NCI-H446 (cell line): Measurements from ENCODE around the gene CNTN5.
A peak's percentile ranks its signal among the peaks of the same experiment; 100 is the strongest.
"Not testable (repeated sequence)": the region's sequence is repeated elsewhere in the genome, so short reads cannot be mapped to it uniquely, and the experiment has no call there.

Experiments used
- DNase-seq, 2 experiments: peaks; one replicate each; lab custom pipeline; 2025; lab: John Stamatoyannopoulos, UW

Gene CNTN5

GRCh38 chr11:99020352-99021225, at the start of gene CNTN5:
CNTN5 (plus strand) TSS chr11:99020949.
- DNase-seq, result peak in 1 of 2 experiments; percentile 50

GRCh38 chr11:98979205-98979604, 41.5 kb upstream of the CNTN5 start:
- DNase-seq, result peak in 1 of 2 experiments; percentile 9

- DNase-seq, result peak in 1 of 2 experiments; percentile 75
These were observed 4.9 kb upstream of the CNTN5 start for GRCh38 chr11:99015634-99016454.

GRCh38 chr11:99019696-99020095, 1.1 kb upstream of the CNTN5 start:
- DNase-seq, result no peak

GRCh38 chr11:99037057-99037456, 16.3 kb downstream of the CNTN5 start:
- DNase-seq, result no peak

- DNase-seq, result no peak
These were observed 42.6 kb downstream of the CNTN5 start for GRCh38 chr11:99063331-99063730.

GRCh38 chr11:99065121-99065520, 44.4 kb downstream of the CNTN5 start:
- DNase-seq, result no peak

GRCh38 chr11:99066618-99067317, 46.0 kb downstream of the CNTN5 start:
- DNase-seq, result no peak

GRCh38 chr11:99068832-99069231, 48.1 kb downstream of the CNTN5 start:
- DNase-seq, result no peak

GRCh38 chr11:99069856-99070444, 49.2 kb downstream of the CNTN5 start:
- peak in 1 of 2 experiments; percentile 1 for DNase-seq

GRCh38 chr11:99079576-99079975, 58.8 kb downstream of the CNTN5 start:
- no peak for DNase-seq

GRCh38 chr11:99080154-99080553, 59.4 kb downstream of the CNTN5 start:
- DNase-seq, result no peak

- no peak for DNase-seq
These were observed 77.5 kb downstream of the CNTN5 start for GRCh38 chr11:99098258-99098657.

GRCh38 chr11:99098751-99099150, 78.0 kb downstream of the CNTN5 start:
- no peak for DNase-seq

GRCh38 chr11:99117603-99118002, 96.9 kb downstream of the CNTN5 start:
- DNase-seq, result no peak

- not testable (repeated sequence) for DNase-seq
These were observed 113.1 kb downstream of the CNTN5 start for GRCh38 chr11:99133862-99134261.

GRCh38 chr11:99135508-99135907, 114.8 kb downstream of the CNTN5 start:
- DNase-seq, result no peak

GRCh38 chr11:99142237-99142636, 121.5 kb downstream of the CNTN5 start:
- no peak for DNase-seq

- no peak for DNase-seq
These were observed 127.6 kb downstream of the CNTN5 start for GRCh38 chr11:99148352-99148751.

GRCh38 chr11:99154277-99154676, 133.5 kb downstream of the CNTN5 start:
- peak in 1 of 2 experiments; percentile 51 for DNase-seq

- DNase-seq, result no peak
These were observed 139.7 kb downstream of the CNTN5 start for GRCh38 chr11:99160447-99160846.

GRCh38 chr11:99162819-99163218, 142.1 kb downstream of the CNTN5 start:
- DNase-seq, result no peak
